Retinal pigment epithelial cell (primary cell): Measurements from ENCODE around the gene DHX36.

Source experiments
- DNase-seq: peaks from one replicate; pipeline ENCODE4 v3.0.0-alpha.2; 2010; ENCODE audit warnings: low read depth
- H3K4me3 ChIP-seq: 2 replicates; pipeline ENCODE4 v1.5.1; 2011; ENCODE audit warnings: mild to moderate bottlenecking, low read length, control low read depth, moderate library complexity
- TF ChIP-seq, protein P1 (sequence below): conservative IDR thresholded peaks from 2 replicates; pipeline ENCODE4 v1.5.1; 2011; ENCODE audit warnings: low read depth, low read length, control low read depth, inconsistent platforms

The DHX36 gene, protein sequence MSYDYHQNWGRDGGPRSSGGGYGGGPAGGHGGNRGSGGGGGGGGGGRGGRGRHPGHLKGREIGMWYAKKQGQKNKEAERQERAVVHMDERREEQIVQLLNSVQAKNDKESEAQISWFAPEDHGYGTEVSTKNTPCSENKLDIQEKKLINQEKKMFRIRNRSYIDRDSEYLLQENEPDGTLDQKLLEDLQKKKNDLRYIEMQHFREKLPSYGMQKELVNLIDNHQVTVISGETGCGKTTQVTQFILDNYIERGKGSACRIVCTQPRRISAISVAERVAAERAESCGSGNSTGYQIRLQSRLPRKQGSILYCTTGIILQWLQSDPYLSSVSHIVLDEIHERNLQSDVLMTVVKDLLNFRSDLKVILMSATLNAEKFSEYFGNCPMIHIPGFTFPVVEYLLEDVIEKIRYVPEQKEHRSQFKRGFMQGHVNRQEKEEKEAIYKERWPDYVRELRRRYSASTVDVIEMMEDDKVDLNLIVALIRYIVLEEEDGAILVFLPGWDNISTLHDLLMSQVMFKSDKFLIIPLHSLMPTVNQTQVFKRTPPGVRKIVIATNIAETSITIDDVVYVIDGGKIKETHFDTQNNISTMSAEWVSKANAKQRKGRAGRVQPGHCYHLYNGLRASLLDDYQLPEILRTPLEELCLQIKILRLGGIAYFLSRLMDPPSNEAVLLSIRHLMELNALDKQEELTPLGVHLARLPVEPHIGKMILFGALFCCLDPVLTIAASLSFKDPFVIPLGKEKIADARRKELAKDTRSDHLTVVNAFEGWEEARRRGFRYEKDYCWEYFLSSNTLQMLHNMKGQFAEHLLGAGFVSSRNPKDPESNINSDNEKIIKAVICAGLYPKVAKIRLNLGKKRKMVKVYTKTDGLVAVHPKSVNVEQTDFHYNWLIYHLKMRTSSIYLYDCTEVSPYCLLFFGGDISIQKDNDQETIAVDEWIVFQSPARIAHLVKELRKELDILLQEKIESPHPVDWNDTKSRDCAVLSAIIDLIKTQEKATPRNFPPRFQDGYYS

DNA sequence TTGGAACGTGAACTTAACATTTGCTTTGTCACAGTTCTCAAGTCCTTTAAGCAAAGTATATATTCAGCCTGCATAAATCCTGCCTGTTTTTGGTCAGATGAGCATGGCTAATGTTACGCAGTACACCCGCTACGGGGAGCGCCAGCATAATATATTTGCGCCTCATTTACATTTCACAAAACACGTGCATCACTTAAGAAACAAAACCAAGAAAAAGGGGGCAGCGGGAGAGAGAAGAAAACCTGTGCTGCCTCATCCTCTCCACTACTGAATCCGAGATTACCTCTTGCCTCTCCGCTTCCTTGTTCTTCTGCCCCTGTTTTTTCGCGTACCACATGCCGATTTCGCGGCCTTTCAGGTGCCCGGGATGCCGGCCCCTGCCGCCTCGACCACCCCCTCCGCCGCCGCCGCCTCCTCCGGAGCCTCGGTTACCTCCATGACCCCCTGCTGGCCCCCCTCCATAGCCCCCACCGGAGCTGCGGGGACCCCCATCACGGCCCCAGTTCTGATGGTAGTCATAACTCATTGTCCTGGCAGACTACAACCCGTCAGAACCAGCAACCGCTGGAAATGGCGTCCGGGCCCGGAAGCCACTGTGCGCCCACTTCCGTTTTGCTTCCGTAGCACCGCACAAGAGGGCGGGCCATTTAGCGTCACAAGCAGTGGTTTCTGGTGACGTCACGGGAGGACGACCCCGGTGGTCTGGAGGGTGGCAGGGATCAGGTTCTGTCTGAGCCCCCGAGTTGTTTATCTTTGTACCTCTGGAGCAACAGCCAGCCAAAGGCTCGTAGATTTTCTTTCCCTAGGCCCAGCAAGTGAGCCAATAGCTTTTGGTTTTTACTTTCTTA is at the start of gene DHX36:
Gene DHX36 (minus strand): TSS at position 597 of the 848 bp plus-strand sequence. CDS start 71 bp downstream, at position 526.
- peak within 1 kb of the TSS; percentile 93 for H3K4me3 ChIP-seq
- peak; percentile 74 for DNase-seq
- TF ChIP-seq, protein P1, sequence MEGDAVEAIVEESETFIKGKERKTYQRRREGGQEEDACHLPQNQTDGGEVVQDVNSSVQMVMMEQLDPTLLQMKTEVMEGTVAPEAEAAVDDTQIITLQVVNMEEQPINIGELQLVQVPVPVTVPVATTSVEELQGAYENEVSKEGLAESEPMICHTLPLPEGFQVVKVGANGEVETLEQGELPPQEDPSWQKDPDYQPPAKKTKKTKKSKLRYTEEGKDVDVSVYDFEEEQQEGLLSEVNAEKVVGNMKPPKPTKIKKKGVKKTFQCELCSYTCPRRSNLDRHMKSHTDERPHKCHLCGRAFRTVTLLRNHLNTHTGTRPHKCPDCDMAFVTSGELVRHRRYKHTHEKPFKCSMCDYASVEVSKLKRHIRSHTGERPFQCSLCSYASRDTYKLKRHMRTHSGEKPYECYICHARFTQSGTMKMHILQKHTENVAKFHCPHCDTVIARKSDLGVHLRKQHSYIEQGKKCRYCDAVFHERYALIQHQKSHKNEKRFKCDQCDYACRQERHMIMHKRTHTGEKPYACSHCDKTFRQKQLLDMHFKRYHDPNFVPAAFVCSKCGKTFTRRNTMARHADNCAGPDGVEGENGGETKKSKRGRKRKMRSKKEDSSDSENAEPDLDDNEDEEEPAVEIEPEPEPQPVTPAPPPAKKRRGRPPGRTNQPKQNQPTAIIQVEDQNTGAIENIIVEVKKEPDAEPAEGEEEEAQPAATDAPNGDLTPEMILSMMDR, result peak; percentile 5

DNA sequence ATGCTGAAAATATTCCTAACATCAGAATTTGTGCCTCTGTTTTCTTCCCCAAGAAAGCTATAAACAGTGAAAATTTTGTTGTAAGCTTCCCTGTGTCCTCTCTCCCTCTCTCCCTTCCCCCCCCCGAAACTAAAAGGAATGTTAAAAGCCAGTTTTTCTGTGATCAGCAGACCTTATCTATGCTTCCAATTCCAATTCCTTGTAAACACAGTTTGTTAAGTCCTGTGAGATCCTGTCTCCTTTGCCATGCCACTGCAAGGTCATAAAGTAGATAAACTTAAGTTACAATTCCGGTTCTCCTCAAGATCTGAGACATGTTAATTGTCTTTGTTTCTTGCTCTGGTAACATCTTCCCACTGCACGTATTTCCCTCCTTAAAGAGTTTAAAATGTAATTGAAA is 42.9 kb upstream of the DHX36 start:
- no peak for DNase-seq
- H3K4me3 ChIP-seq, result no peak overlapping the region
- TF ChIP-seq, protein P1, result no peak

DNA sequence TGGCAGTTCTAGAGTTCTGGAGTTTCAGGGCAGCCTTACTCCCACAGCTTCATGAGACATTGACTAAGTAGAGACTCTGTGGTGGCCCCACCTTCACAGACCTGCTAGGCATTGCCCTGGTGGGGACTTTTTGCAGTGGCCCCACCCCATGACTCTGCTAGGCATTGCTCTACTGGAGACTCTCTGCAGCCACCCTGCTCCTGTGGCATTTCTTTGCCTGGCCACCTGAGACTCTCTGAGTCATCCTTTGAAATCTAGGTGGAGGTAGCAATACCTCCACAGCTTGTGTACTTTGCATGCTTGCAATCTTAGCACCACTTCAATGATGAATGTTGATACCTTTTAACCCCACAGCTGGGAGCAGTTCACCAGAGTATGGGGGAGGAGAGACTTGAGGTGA is 40.6 kb upstream of the DHX36 start:
- no peak for DNase-seq
- TF ChIP-seq, protein P1, result no peak

DNA sequence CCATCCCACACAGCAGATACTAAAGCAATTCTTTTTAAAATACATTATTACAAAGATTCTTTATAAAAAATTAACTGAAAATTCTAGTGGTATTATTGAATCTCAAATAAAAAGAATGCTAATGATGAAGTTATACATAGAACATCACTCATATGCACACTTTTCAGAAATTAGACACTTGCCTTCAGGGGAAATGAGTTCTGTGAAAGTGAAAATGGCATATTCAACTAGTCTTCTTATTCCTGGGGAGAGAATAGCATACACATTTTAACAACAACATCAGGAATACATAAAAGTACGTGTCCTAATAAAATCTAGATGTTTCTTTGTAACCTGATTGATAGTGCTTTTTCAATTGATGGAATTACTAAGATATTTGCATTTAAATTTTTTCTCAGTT is 36.8 kb upstream of the DHX36 start:
- no peak overlapping the region for H3K4me3 ChIP-seq
- TF ChIP-seq, protein P1, result no peak
- DNase-seq, result no peak

More for the DNA sequence above, 40.6 kb upstream of the DHX36 start:
- H3K4me3 ChIP-seq, result no peak overlapping the region

DNA sequence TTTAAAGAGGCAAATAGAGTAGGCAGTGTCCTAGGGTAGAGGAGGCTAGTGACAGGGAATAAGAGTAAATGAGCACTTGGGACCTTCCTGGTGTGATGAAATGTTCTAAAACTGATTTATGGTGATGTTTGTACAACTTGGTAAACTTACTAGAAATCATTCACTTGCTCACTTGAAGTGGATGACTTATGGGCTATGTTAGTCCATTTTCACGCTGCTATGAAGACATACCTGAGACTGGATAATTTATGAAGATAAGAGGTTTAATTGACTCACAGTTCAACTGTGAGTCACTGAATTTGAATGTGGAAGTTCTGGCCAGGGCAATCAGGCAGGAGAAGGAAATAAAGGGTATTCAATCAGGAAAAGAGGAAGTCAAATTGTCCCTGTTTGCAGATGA is 31.7 kb upstream of the DHX36 start:
- TF ChIP-seq, protein P1, result no peak
- no peak overlapping the region for H3K4me3 ChIP-seq
- peak; percentile 1 for DNase-seq

DNA sequence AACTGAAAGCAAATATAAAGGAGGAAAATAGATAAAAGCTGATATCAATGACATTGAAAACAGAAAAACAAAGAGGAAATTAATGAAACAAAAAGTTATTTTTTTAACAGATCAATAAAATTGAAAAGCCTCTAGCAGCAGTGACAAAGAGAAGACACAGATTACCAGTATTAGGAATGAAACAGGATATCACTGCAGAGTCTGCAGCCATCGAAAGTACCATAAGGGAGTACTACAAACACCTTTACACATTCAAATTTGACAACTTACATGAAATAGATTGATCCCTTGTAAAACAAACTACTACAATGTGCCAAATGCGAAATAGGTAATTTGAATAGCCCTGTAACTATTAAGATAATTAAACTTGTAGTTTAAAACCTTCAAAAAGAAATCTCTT is 24.9 kb upstream of the DHX36 start:
- H3K4me3 ChIP-seq, result no peak overlapping the region
- TF ChIP-seq, protein P1, result no peak
- no peak for DNase-seq
